OCI-LY1 (cell line): ENCODE results near the gene SUFU.

ENCODE experiments used
- H2AFZ ChIP-seq: fragments of 200-600 bp; sonication (generic), shearing (Covaris generic); 2 replicates; pipeline ENCODE4 v1.6.0; 2014; ENCODE audit warnings: antibody characterized with exemption, mild to moderate bottlenecking, low read length
- H3F3A ChIP-seq: fragments of 200-600 bp; sonication (generic), shearing (Covaris generic); 2 replicates; pipeline ENCODE4 v1.6.0; 2014; ENCODE audit warnings: mild to moderate bottlenecking, antibody characterized with exemption, low read length, moderate library complexity; ENCODE audit not compliant: insufficient read depth
- H3K27ac ChIP-seq: fragments of 200-600 bp; sonication (generic); 2 replicates; pipeline ENCODE4 v1.5.1; 2014; ENCODE audit warnings: low read length, mixed run types, mild to moderate bottlenecking, low read depth; ENCODE audit not compliant: poor library complexity, severe bottlenecking
- H3K27me3 ChIP-seq: fragments of 200-600 bp; sonication (generic); 2 replicates; pipeline ENCODE4 v1.6.0; 2014; ENCODE audit warnings: antibody characterized with exemption, mild to moderate bottlenecking, low read length, moderate library complexity; ENCODE audit not compliant: insufficient read depth
- H3K36me3 ChIP-seq: fragments of 200-600 bp; sonication (generic); 2 replicates; pipeline ENCODE4 v1.6.1; 2014; ENCODE audit warnings: mild to moderate bottlenecking, antibody characterized with exemption, low read length, moderate library complexity, mixed read lengths; ENCODE audit not compliant: insufficient read depth
- H3K4me1 ChIP-seq: fragments of 200-600 bp; sonication (generic); 2 replicates; pipeline ENCODE4 v1.5.1; 2014; ENCODE audit warnings: mild to moderate bottlenecking, low read length, moderate library complexity; ENCODE audit not compliant: insufficient read depth, severe bottlenecking
- H3K4me2 ChIP-seq: fragments of 200-600 bp; sonication (generic), shearing (Covaris generic); 2 replicates; pipeline ENCODE4 v1.6.1; 2014; ENCODE audit warnings: low read length
- H3K4me3 ChIP-seq: fragments of 200-600 bp; sonication (generic); 2 replicates; pipeline ENCODE4 v1.5.1; 2014; ENCODE audit warnings: low read length, low read depth, mild to moderate bottlenecking, mixed read lengths; ENCODE audit not compliant: poor library complexity, severe bottlenecking
- H3K79me2 ChIP-seq: fragments of 200-600 bp; shearing (Covaris generic); 2 replicates; pipeline ENCODE4 v1.6.1; 2016; ENCODE audit warnings: mixed run types, low read length, mixed read lengths; ENCODE audit not compliant: insufficient read depth
- H3K9ac ChIP-seq: fragments of 200-600 bp; sonication (generic), shearing (Covaris generic); 2 replicates; pipeline ENCODE4 v1.6.1; 2014; ENCODE audit warnings: mild to moderate bottlenecking, low read length, mixed read lengths
- H3K9me2 ChIP-seq: fragments of 200-600 bp; sonication (generic), shearing (Covaris generic); 2 replicates; pipeline ENCODE4 v1.6.1; 2014; ENCODE audit warnings: low read depth, mild to moderate bottlenecking, low read length, mixed read lengths
- H3K9me3 ChIP-seq: fragments of 200-600 bp; shearing (Covaris generic); 2 replicates; pipeline ENCODE4 v1.6.1; 2014; ENCODE audit warnings: low read length, mixed read lengths
- H4K20me1 ChIP-seq: fragments of 200-600 bp; sonication (generic), shearing (Covaris generic); 2 replicates; pipeline ENCODE4 v1.6.0; 2016; ENCODE audit warnings: mild to moderate bottlenecking, low read length; ENCODE audit not compliant: insufficient read depth
- EZH2 ChIP-seq: fragments of 200-600 bp; sonication (generic), shearing (Covaris generic); IDR thresholded peaks from 2 replicates; pipeline ENCODE4 v1.8.0; 2017; ENCODE audit warnings: borderline replicate concordance, mixed run types, mild to moderate bottlenecking, antibody characterized with exemption, low read length, moderate library complexity, mixed read lengths
- TF ChIP-seq, protein P1 (sequence below): fragments of 200-600 bp; sonication (generic), shearing (Covaris generic); IDR thresholded peaks from 2 replicates; pipeline ENCODE4 v1.5.1; 2017; ENCODE audit warnings: mild to moderate bottlenecking, antibody characterized with exemption, low read length, moderate library complexity, mixed read lengths

Gene SUFU

DNA sequence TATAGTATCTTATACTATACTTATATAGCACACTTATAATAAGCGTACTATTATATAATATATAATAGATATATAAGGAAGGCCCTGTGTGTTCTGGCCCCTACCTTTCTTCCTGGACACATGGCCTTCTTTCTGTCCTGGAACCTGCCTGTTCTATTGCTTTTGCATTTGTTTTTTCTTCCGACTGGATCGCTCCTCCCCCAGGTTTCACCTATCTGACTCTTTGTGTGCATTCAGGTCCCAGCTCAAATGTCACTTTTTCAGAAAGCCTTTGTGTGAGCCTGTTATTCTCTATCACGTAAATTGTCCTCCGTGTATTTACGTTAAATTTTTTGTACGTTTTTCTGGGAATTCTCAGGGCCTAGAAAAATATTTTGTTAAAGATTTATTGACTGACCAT is 137.6 kb downstream of the SUFU start:
- Histone ChIP-seq H3K36me3 (no peaks in the 10 kb centered on the region), H3K9me2 (no peaks in the 10 kb centered on the region), H3K4me2 (peak overlapping the region; percentile 61; the same call in 1 of the 2 replicates), H2AFZ (no peak overlapping the region), H3F3A (no peaks in the 10 kb centered on the region), H3K27ac (peak overlapping the region; percentile 40), H3K4me1 (peaks cover 5% of the 10 kb centered on the region), H3K4me3 (peak overlapping the region; percentile 53), H3K9ac (no peak overlapping the region), H3K9me3 (no peaks in the 10 kb centered on the region), H3K79me2 (no peaks in the 10 kb centered on the region), H3K27me3 (no peaks in the 10 kb centered on the region), H4K20me1 (no peaks in the 10 kb centered on the region)
- TF ChIP-seq EZH2 = no peak
- TF ChIP-seq, protein P1, sequence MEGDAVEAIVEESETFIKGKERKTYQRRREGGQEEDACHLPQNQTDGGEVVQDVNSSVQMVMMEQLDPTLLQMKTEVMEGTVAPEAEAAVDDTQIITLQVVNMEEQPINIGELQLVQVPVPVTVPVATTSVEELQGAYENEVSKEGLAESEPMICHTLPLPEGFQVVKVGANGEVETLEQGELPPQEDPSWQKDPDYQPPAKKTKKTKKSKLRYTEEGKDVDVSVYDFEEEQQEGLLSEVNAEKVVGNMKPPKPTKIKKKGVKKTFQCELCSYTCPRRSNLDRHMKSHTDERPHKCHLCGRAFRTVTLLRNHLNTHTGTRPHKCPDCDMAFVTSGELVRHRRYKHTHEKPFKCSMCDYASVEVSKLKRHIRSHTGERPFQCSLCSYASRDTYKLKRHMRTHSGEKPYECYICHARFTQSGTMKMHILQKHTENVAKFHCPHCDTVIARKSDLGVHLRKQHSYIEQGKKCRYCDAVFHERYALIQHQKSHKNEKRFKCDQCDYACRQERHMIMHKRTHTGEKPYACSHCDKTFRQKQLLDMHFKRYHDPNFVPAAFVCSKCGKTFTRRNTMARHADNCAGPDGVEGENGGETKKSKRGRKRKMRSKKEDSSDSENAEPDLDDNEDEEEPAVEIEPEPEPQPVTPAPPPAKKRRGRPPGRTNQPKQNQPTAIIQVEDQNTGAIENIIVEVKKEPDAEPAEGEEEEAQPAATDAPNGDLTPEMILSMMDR = no peak

DNA sequence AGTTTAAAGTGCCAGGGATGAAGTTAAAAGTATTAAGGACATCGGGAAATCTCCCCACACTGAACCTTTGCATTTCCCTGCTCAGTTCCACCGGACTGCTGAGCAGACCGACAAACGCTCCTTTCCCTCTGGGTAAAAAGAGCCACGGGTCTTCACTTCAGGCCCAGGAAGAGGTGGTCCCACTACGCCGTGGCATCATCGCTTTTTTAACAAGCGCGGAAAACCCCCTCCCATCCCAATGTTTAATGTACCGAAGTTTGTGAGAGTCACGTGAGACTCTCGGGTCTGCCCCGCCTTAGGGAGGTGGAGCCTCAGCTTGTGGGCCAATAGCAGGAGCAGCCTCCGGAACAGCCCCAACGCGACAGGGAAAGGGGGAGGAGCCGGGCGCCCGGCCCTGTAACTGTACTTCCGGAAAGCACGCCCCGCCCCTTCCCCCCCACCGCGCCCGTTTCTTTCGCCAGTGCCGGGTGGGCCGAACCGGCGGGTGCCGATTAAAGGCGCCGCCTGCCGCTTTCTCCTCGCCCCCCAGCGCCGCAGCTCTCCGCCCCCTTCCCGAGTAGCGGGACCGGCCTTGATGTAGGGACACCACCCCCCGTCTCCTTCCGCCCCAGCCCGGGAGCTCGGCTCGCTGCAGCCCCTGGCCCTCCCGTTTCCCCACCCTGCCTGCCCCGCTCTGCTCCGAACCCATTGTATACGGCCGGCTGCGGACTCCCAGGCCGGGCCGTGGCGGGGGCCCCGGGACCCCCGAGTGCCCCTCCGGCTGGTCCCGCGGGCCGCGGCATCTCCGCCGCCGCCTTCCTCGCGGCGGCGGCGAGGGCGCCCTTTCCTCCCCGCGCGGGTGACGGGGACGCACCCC is 138.3 kb downstream of the SUFU start:
- peaks cover 12% of the 10 kb centered on the region for H3K4me1 ChIP-seq
- TF ChIP-seq EZH2 = no peak
- TF ChIP-seq, protein P1 = no peak
- no peaks in the 10 kb centered on the region for H4K20me1 ChIP-seq
- H3K36me3 ChIP-seq = no peaks in the 10 kb centered on the region
- no peaks in the 10 kb centered on the region for H3K9me3 ChIP-seq
- no peaks in the 10 kb centered on the region for H3K79me2 ChIP-seq
- H3K4me3 ChIP-seq = peak overlapping the region; percentile 90
- H2AFZ ChIP-seq = no peak overlapping the region
- H3K9ac ChIP-seq = peak overlapping the region; percentile 85
- no peaks in the 10 kb centered on the region for H3K9me2 ChIP-seq
- H3K27me3 ChIP-seq = no peaks in the 10 kb centered on the region
- H3F3A ChIP-seq = no peaks in the 10 kb centered on the region
- peak overlapping the region; percentile 74 for H3K4me2 ChIP-seq
- peak overlapping the region; percentile 81 for H3K27ac ChIP-seq

GRCh38 chr10:102642736-102643335 is 139.1 kb downstream of the SUFU start:
- peak overlapping the region; percentile 81 for H3K27ac ChIP-seq
- no peaks in the 10 kb centered on the region for H3K9me3 ChIP-seq
- no peaks in the 10 kb centered on the region for H3K27me3 ChIP-seq
- no peak overlapping the region for H2AFZ ChIP-seq
- peak overlapping the region; percentile 85 for H3K9ac ChIP-seq
- no peaks in the 10 kb centered on the region for H3K79me2 ChIP-seq
- H4K20me1 ChIP-seq = no peaks in the 10 kb centered on the region
- H3F3A ChIP-seq = no peaks in the 10 kb centered on the region
- no peak for TF ChIP-seq EZH2
- TF ChIP-seq, protein P1 = no peak
- H3K9me2 ChIP-seq = no peaks in the 10 kb centered on the region
- H3K4me1 ChIP-seq = peaks cover 19% of the 10 kb centered on the region
- H3K4me3 ChIP-seq = peak overlapping the region; percentile 90
- no peaks in the 10 kb centered on the region for H3K36me3 ChIP-seq
- peak overlapping the region; percentile 74 for H3K4me2 ChIP-seq
